Measurements from ENCODE around the gene SIDT2.
A peak's percentile ranks its signal among the peaks of the same experiment; 100 is the strongest.

SIDT2 gene

DNA sequence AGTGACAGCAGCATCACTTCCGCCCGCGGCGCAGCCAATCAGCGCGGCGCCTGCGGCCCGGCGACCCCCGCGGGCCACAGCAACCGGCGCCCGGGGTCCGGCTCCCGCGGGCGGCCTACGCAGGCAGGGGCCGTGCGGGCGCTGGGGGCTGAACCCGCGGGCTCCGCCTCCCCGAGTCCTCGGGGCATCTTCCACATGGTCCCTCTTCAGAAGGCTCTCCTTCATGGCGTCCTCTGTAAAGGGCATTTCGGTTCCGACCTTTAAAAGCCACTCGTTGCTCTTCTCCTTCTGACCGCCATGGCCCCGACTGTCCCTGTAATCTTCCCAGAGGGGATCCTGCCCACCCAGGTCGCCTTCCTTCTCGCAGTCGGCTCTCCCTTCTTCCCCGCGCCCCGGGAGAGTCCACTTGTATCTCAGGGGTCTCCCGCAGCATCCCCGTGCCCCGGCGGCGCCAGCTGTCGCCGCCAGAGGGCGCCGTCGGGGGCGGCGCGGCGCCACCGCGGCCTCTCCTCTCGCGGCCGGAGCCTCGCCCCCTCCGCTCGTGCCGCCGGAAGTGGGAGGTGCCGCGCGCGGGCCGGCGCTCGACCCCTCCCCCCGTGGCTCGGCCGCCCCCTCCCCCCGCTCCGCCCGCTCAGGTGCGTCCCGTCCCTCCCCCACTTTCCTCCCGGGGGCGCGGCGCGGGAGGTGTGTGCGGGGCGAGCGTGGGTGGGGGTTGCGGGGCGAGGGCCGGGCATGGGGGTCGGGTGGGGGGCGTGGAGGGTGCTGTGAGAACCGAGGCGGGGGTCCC, 53.7 kb downstream of the SIDT2 start, which contains the start of gene RNF214:
Gene RNF214 (plus strand): TSS at position 580 of the 787 bp plus-strand sequence. CDS start 1,602 bp downstream, outside the sequence.
- TF ChIP-seq, protein P1, sequence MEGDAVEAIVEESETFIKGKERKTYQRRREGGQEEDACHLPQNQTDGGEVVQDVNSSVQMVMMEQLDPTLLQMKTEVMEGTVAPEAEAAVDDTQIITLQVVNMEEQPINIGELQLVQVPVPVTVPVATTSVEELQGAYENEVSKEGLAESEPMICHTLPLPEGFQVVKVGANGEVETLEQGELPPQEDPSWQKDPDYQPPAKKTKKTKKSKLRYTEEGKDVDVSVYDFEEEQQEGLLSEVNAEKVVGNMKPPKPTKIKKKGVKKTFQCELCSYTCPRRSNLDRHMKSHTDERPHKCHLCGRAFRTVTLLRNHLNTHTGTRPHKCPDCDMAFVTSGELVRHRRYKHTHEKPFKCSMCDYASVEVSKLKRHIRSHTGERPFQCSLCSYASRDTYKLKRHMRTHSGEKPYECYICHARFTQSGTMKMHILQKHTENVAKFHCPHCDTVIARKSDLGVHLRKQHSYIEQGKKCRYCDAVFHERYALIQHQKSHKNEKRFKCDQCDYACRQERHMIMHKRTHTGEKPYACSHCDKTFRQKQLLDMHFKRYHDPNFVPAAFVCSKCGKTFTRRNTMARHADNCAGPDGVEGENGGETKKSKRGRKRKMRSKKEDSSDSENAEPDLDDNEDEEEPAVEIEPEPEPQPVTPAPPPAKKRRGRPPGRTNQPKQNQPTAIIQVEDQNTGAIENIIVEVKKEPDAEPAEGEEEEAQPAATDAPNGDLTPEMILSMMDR (IDR thresholded peaks at IDR 0.05; ENCODE audit: insufficient read depth, low read length, missing control alignments) = peak; percentile 62
- POLR2A ChIA-PET = interaction anchor here (1.0 to 1.1 kb wide), 2 partner anchors 32 to 85 kb away, joined by 4 to 5 read pairs; no protein-coding TSS in a partner anchor
- DNase-seq (ENCODE audit: low read depth, low spot score) = no peak
- CTCF ChIA-PET = interaction anchor here (0.8 to 11.4 kb wide), 20 partner anchors 8 to 500 kb away, joined by 3 to 191 read pairs (median 4); partner anchors contain the start of genes APOA5, CEP164 and ZPR1
- H3K4me3 ChIP-seq (ENCODE audit: low read depth, low read length) = peak within 1 kb of the TSS; percentile 91

DNA sequence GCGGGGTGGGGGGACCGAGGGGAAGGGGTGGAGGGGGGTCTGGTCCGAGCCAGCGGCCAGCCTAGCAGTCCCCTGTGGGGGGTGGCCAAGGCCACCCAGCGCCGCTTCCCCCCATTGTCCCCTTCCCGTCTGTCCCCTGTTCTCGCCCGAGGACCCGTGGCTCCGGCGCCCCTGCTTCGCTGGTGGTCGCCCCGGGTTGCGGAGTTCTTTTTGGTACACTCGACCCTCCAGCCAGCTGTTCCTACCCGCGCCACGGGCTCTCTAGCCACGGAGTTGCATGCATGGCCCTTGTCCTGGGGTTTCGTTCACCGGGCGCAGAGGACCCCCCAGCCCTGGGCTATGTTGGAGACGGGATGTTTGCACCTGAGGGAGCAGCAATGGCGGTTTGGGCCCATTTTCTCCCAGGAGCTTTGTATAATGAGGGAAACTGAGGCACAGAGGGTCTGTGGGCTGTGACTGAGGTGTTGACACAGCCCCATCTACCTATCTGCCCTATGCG, 54.4 kb downstream of the SIDT2 start:
- POLR2A ChIA-PET = no interaction called here
- no peak for DNase-seq (ENCODE audit: low read depth, low spot score)
- H3K4me3 ChIP-seq (ENCODE audit: low read depth, low read length) = peak overlapping the region; percentile 78
- TF ChIP-seq, protein P1 (IDR thresholded peaks at IDR 0.05; ENCODE audit: insufficient read depth, low read length, missing control alignments) = no peak
- CTCF ChIA-PET = interaction anchor here (0.6 to 11.4 kb wide), 9 partner anchors 8 to 344 kb away, joined by 3 to 191 read pairs (median 4); no protein-coding TSS in a partner anchor

DNA sequence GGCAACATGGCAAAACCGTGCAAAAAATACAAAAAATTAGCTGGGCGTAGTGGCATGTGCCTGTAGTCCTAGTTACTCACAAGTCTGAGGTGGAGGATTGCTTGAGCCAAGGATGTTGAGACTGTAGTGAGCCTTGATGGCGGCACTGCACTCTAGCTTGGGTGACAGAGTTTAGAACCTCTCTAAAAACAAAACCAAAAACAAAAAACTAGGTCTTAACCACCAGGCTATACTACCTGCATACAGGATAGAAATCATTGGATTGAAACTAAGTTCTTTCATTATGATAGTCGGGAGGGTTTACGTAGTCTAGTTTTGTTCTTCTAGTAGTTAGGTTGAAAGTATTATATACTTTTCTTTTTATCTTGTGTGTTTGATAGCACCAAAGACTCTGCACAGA, 59.7 kb downstream of the SIDT2 start:
- ChIA-PET POLR2A (no interaction called here), CTCF (interaction anchor here (0.6 to 1.8 kb wide), 8 partner anchors 8 to 580 kb away, joined by 3 to 10 read pairs (median 4); no protein-coding TSS in a partner anchor)
- no peak overlapping the region for H3K4me3 ChIP-seq (ENCODE audit: low read depth, low read length)
- DNase-seq (ENCODE audit: low read depth, low spot score) = no peak
- TF ChIP-seq, protein P1 (IDR thresholded peaks at IDR 0.05; ENCODE audit: insufficient read depth, low read length, missing control alignments) = no peak

DNA sequence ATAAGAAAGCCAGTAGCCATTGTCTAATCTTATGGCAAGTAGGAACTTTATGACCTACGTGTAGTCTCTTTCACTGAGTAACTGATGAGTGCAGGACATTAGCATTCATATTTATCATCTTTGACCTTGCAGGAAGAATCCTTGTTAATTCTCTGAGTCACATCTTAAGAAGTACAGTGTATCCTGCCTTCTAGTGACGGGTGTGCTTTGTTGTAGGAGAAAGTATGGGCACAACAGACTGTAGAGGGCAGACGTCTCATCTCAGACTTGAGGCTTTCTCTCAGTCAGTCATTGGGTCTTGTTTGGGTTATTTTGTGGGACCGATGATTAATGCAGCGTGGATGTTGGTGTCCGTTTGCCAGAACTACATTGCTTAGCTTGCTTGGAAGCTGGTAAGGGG, 60.8 kb downstream of the SIDT2 start:
- DNase-seq (ENCODE audit: low read depth, low spot score) = peak; percentile 92
- TF ChIP-seq, protein P1 (IDR thresholded peaks at IDR 0.05; ENCODE audit: insufficient read depth, low read length, missing control alignments) = peak; percentile 77
- ChIA-PET CTCF (interaction anchor here (0.8 to 2.1 kb wide), 16 partner anchors 8 to 150 kb away, joined by 3 to 9 read pairs (median 4); partner anchors contain the start of genes BACE1, CEP164 and PCSK7), POLR2A (interaction anchor here (0.6 kb wide), 1 partner anchor 65 kb away, joined by 3 read pairs; no protein-coding TSS in a partner anchor)
- no peak overlapping the region for H3K4me3 ChIP-seq (ENCODE audit: low read depth, low read length)

Measured in AG04449 (cell line).